Measurements from ENCODE around the gene LIPF. TPM values are rescaled to one million over a fixed set of nuclear protein-coding genes. Genes with fewer than 3 reads are reported as not detected.

LIPF gene
- total RNA-seq, 4 donors from 2014 or later = not detected

GRCh38 chr10:88728107-88728763 is 64.0 kb downstream of the LIPF start:
- DNase-seq (ENCODE audit: extremely low spot score) = no peak
- TF ChIP-seq POLR2AphosphoS5 (IDR thresholded peaks at IDR 0.05) = no peak
- TF ChIP-seq CTCF (IDR thresholded peaks at IDR 0.05) = no peak
- TF ChIP-seq POLR2A (IDR thresholded peaks at IDR 0.05; ENCODE audit: low read depth) = no peak
- no peak for TF ChIP-seq EP300 (IDR thresholded peaks at IDR 0.05)

More at GRCh38 chr10:88728107-88728763, 64.0 kb downstream of the LIPF start:
- WGBS = 64% methylated on average over 26 of the region's 30 CpGs
- Histone ChIP-seq H3K4me3 (no peak overlapping the region), H3K9me3 (no peaks in the 10 kb centered on the region), H3K27ac (replicated peaks in 1 of 4) (no peak overlapping the region), H3K27me3 (peaks cover 0 to 11% (median 0%) of the 10 kb centered on the region in 4 donors), H3K36me3 (no peaks in the 10 kb centered on the region), H3K4me1 (no peaks in the 10 kb centered on the region)
- intact Hi-C loops (cut with DNase I) = no loop called here

Other genes with a start within 250 kb of the LIPF start
- 10 to 100 TPM in 2 of 4 donors, 1 to 10 TPM in 2; 6.7 to 12.9 (median 10.9) TPM for gene RNLS, start 81.1 kb upstream of the LIPF start, total RNA-seq
- under 1 TPM in 1 of 4 donors, not detected in 3; 0.19 TPM for gene LIPJ, start 77.7 kb upstream of the LIPF start, total RNA-seq
- gene LIPK, start 41.8 kb downstream of the LIPF start, total RNA-seq = not detected
- under 1 TPM in 1 of 4 donors, not detected in 3; 0.33 TPM for gene LIPN, start 95.6 kb downstream of the LIPF start, total RNA-seq
- not detected for gene LIPM, start 138.3 kb downstream of the LIPF start, total RNA-seq
- gene ANKRD22, start 187.4 kb downstream of the LIPF start, total RNA-seq = not detected
- gene STAMBPL1, start 215.8 kb downstream of the LIPF start, total RNA-seq = 10 to 100 TPM in 3 of 4 donors, 1 to 10 TPM in 1; 8.6 to 27.4 (median 14.7) TPM

All from esophagus muscularis mucosa (tissue), 4 donors.